ENCODE results near the gene CST2.
"Not testable (repeated sequence)": the region's sequence is repeated elsewhere in the genome, so short reads cannot be mapped to it uniquely, and the experiment has no call there.

CST2 gene, protein sequence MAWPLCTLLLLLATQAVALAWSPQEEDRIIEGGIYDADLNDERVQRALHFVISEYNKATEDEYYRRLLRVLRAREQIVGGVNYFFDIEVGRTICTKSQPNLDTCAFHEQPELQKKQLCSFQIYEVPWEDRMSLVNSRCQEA

DNA sequence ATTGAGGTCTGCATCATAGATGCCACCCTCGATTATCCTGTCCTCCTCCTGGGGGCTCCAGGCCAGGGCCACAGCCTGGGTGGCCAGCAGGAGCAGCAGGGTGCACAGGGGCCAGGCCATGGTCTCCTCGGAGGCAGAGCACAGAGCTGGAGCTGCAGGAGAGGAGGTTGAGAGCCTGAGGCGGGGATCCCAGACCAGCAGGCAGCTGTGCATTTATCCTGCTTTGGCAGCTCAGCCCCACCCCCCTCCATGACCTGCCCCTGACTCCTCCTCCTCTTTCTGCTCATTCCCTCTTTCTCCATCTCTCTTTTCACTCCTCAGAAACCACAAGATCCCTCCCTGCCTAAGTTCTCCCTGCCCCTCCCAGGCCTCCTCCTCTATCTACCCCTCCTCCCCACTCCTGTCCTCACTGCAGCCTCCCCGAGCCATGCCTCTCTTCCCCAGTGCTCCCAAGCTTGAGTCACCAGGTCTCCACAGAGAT lies at the start of gene CST2:
TSS of gene CST2 (minus strand) at position 189 of the 481 bp plus-strand sequence. CDS start at position 120, 69 bp downstream.
- no peak for DNase-seq

DNA sequence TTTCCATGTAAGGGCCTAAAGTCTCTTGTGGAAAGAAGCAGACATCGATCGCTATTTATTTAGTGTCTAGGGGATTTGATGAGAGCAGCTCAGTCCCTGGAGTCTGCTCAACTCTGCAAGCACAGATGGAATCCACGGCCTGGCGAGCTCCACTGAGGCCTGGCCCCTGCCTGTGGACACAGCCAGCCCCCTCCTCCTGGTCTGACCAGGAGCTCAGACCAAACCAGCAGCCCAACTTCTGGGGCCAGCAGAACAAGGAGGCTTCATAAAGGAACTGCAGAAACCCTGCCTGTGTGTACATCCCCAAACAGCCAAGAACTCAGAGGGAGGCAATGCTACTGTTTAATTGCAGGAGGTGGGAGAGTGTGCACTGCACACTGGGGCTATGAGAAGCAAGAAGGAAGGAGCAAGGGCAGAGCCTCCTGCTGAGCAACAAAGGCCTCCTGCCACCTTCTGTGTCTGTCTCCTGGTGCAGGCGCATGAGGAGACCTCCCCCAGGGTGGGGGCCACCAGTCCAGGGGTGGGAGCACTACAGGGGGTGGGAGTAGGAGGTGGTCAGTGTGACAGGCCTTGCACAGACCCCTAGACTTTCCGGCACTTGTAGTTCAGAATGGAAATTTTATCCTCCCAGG lies 49.2 kb upstream of the CST2 start:
- no peak for DNase-seq

DNA sequence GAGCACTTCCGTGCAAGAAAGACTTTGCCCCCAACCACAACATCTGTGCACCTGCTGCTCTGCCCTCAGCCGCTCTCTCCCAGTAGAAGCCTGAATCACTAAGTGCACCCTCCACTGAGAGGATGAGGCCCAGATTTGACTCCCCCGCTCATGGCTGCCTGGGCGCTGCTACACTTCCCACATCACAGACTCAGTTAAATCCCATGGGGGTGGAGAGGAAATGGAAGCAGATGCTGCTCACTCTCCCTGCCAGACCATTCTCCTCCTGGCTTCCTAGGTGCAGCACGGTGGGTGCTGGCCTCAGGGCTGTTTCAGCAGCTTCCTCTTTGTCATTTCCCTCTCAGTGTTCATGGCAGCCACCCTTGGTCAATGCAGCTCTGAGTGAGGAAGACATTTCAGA lies 48.2 kb upstream of the CST2 start:
- DNase-seq = no peak

DNA sequence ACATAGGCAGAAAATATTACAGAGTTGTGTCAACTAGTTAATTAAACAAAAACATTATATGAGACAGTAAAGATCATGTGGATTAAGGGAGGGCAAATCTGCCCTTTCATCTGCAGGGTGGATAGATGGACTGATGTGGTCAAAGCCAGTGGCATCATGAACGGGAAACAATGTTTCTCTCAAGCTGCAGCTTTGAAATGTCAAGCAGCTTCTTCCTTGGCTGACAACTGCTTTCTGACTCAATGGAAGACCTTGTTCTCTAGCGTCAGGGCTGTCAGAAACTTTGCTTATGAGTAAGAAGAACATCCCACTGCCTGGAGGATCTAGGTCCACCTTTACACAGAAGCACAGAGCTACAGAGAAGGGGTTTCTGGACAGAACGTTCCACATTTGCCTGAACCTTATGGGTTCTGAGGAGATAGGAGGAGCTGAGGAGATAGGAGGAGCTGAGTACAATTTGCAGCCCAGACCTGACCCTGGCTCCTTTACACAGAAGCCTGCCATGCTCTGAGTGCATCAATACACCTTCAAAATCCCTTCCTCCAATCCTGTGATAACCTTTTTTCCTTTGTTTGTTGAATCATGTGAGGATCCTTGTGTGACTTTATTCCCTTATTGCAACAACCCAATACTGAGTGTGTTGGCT lies 47.0 kb upstream of the CST2 start:
- no peak for DNase-seq

DNA sequence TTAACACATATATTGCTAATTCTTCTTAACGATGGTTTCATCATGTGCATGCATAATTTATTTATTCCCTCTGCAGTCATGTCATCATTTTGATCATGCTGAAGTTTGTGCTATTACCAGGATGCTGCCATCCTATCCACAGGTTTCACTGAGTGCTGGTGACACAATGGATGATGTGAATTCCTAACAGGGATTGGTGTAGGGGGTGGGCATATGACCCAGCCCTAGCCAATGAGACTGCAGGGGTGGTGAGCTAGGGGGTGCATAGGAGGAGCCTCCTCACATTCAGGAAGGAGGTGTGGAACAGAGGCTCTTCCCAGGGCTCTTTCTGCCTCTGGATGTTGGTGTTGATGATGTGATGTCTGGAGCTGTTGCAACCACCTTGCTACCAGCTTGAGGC lies 45.5 kb upstream of the CST2 start:
- DNase-seq = no peak

DNA sequence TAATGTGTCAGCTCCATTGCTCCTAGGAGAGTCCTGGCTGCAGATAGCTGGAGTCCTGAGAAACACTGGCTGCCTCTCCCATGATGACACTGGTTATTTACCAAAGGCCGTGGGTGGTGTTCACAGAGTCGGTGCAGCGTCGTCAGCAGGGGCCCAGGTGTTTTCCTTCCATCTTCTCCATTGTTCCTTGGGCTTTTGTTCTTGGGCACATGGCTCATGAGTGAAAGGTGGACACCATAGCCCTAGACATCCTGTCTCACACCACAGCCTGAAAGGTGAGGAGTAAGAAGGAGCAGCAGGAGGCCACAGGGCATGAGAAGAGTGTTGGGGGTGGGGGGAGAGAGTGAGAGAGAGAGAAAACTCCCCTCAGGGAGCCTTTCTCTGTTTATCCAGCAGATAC lies 43.9 kb upstream of the CST2 start:
- DNase-seq = no peak

DNA sequence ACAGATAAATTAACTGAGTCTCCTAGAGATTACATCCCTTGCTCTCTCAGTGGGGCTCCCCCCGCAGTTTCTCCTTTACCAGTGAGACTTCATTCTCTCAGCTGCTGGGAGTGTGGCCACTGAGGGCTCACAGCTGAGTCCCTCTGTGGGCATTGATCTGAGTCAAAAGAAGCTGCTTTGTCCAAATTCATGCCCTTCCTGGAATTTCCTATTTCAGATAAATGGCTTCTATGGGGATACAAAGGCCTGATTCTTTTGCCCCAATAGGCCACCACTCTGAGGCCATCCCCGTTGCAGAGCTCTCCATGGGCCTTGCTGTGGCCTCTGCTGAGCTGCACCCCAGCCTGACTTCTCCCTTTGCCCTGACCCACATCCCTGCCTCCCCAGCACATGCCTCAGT lies 43.0 kb upstream of the CST2 start:
- DNase-seq = no peak

DNA sequence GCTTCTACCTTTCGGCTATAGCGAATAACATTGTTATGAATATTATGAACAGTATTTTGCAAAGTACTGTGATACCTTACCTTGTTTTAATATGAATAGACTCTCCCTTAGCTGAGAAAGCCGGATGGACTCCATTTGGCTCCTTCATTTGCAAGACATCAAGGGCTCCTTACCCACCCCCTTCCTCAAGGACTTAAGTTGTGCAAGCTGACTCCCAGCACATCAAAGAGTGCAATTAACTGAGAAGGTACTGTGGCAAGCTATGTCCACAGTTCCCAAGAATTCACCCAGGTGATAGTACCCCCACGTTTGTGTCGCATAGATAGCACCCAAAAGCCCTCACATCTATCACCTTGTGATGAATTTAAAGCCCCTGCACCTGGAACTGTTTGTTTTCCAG lies 41.8 kb upstream of the CST2 start:
- no peak for DNase-seq

DNA sequence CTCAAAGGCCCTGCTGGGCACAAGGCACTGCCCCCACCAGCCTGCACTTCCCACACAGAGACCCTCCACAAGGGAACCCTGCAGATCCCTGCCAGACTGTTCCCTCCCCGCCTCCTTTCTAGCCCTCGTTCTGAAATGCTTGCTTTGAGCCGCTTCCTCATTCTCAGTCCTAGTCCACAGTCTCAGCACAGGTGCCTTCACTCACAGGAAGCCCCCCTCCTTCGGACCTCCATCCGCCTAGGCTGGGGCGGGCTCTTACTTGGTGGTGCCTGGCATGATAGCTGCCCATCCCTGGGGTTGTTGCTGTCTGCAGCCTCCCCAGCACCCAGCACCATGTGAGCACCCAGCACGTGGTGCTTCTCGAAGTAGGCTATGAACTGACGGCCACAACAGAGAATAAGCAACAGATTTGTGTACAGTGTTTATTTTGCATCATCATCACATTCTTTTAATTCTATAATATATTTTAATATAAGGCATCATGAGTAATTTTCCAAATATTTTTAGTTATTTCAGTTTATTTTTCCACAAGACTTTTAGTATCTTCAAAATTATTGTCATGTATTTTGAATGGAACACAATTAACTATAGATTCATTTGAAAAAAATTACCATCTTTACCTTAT lies 40.7 kb upstream of the CST2 start:
- DNase-seq = no peak

DNA sequence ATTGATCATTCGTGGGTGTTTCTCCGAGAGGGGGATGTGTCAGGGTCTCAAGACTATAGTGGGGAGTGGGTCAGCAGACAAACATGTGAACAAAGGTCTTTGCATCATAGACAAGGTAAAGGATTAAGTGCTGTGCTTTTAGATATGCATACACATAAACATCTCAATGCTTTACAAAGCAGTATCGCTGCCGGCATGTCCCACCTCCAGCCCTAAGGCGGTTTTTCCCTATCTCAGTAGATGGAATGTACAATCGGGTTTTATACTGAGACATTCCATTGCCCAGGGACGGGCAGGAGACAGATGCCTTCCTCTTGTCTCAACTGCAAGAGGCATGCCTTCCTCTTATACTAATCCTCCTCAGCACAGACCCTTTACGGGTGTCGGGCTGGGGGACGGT lies 34.2 kb upstream of the CST2 start:
- DNase-seq = not testable (repeated sequence)

DNA sequence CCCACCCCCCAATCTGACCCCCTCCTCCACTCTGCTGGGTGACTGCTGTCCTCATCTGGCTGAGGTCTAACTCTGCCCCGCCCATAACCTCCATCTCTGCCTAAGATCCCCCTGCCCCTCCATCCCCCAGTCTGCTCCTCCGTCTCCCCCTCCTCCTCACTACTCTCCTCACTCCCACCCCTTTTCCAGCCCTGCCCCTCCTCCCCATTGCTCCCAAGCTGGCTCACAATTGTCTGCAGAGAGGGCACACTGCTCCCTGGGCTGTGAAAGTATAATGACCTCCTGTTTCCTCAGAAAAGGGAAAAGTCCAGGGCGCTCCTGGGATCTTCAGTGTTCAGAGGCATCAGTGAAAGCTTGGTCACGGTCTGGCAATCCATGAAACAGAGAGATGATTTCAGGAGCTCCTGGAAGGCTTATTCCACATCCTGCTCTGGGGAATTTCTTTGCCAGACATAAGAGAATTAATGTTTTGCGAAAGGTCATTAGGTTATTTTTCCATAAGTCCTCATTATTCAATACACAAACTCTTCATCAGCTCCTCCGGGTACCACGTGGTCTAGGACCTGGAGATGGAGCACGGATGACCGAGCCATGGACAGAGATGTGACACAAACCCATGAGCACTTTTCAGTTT lies 31.6 kb upstream of the CST2 start:
- DNase-seq = no peak

DNA sequence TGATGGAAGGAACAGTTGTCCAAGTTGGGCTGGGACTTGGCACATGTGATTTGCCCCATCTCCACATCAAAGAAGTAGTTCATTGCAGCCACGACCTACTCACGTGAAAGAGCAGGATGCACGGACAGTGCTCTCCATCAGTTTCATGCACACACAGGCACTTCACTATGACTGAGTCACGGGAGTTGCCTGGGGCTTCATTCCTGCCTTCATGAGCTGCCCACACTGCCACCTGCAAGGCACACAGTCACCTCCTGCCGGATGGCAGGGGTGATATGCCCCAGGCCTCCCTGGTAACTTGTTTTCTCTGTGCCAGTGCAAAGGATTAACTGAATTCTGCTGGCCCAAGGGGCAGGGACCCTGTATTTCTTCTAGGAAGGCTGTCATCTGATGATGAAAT lies 30.2 kb upstream of the CST2 start:
- DNase-seq = no peak

DNA sequence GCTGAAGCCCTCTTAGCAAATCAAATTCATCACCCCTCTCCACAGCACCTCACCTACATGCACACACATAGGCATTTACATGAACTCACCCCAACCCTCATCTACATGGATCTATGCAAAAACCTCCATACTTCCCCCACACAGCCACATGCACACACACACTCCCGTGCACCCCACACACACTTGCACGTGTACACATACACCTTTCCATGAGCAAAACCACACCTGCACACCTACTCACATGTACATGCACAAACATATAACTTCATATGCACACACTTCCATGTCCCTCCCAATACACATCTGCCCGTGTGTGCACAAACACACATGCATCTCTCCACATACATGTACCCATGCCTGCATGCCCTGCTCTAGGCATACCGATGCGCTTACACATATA lies 29.7 kb upstream of the CST2 start:
- DNase-seq = no peak

DNA sequence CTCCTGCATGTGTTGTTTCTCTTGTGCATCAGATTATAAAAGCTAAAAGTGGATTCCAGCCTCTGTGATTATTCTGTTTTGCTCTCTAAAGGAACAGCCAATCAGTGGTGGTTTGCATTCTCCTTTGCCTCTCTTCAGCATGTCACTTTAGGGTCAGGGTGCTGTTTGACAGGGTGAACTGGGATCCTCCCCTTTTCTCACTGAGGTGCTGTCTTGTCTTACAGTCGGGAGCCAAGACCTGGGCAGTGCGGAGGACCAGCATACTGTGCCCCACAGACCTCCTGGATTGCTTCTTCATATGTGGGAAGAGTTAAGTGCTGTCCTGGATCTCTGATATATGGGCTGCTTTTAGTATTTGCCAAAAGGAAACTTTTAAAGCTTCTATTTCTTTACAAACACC lies 15.2 kb upstream of the CST2 start:
- DNase-seq = no peak

DNA sequence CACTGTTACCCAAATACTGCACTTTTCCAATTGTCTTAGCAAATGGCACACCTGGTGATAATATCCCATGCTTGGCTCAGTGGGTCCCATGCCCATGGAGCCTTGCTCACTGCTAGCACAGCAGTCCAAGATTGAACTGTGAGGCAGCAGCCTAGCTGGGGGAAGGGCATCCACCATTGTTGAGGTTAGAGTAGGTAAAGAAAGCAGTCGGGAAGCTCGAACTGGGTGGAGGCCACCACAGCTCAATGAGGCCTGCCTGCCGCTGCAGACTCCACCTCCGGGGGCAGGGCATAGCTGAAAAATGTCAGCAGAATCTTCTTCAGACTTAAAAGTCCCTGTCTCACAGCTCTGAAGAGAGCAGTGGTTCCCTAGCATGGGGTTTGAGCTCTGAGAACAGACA lies 9.2 kb upstream of the CST2 start:
- no peak for DNase-seq

DNA sequence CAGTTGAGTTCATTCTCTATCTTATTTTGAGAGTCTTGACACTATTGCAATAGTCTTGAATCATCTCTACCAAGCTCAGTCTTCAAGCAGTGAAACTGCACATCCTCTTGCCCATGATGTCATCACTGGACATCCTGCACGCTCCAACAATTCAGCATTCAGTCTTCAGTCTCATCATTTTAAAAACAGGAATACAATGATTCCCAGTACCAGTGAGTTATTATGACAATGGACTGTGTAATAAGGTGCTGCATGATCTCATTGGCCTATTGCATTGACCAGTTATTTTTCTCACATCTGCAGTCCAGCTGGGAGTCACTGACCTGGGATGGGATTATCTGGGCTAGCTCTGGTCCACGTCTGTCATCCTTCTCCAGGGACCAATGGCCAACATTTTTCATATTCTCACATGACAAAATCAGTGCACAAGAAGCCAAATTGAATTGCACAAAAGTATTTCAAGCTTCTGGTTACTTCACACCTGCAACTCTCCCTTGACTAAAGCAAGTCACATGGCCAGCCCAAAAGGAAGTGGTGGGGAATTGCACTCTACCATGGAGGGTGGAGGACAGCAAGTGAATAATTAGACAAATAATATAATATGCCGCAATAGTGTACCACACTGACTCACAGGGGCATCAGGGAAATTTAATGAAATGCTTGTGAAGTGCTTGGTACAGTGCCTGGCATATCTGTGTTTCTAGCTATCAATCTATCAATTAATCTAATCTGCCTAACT lies 6.4 kb upstream of the CST2 start:
- DNase-seq = no peak

DNA sequence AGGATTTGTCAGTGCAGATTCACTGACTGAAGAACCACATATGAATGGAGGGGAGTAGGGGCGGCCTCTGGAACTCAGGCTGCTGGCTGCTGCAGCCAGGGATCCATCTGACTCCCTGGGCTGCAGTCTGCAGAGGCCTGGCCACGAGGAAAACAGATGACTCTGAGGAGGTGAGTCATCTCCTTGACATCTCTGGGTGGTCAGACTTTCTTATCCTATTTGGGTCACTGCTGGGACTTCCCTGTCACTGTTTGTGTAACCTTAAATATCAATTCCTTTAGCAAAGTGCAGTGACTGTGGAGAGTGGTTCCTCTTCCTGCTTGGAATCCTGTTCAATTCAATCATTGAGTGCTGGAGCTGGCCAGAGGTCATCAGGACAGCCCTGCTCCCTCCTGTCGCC lies 5.4 kb upstream of the CST2 start:
- not testable (repeated sequence) for DNase-seq

DNA sequence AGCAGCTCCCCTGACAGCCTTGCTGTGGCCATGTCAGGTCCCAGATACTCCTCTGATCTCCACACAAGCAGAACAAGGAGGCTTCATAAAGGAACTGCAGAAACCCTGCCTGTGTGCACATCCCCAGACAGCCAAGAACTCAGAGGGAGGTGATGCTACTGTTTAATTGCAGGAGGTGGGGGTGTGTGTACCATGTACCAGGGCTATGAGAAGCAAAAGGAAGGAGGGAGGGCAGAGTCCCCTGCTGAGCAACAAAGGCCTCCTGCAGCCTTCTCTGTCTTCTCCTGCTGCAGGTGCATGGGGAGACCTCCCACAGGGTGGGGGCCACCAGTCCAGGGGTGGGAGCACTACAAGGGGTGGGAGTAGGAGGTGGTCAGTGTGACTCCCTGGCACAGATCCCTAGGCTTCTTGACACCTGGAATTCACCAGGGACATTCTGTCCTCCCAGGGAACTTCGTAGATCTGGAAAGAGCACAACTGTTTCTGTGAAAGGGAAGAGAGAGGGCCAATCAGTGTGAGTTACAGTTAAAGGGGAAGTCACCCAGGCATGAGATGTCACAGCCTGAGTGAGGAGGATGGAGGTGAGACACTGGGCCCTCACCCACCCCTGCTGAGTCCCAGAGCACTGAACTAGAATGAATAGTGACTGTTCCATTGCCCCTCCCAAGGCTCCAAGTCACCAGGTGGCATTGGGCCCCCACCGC lies 2.8 kb downstream of the CST2 start:
- no peak for DNase-seq

DNA sequence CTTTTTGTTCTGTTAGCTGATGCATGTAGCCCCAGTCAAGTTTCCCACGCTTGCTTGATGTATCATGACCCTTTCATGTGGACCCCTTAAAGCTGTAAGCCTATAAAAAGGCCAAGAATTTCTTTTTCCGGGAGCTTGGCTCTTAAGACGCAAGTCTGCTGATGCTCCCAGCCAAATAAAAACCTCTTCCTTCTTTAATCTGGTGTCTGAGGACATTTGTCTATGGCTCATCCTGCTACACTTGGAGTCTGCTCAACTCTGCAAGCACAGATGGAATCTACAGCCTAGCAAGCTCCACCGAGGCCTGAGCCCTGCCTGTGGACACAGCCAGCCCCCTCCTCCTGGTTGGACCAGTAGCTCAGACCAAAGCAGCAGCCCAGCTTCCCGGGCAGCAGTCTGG lies 3.4 kb downstream of the CST2 start:
- no peak for DNase-seq

DNA sequence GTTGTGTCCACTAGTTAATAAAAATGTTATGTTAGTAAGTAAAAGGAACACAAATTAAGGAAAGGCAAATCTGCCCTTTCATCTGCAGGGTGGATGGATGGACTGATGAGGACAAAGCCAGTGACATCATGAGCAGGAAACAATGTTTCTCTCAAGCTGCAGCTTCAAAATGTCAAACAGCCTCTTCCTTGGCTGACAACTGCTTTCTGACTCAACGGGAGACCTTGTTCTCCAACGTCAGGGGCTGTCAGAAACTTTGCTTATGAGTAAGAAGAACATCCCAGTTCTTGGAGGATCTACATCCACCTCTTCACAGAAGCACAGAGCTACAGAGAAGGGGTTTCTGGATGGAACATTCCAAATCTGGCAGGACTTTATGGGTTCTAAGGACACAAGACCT lies 6.0 kb downstream of the CST2 start:
- no peak for DNase-seq

DNA sequence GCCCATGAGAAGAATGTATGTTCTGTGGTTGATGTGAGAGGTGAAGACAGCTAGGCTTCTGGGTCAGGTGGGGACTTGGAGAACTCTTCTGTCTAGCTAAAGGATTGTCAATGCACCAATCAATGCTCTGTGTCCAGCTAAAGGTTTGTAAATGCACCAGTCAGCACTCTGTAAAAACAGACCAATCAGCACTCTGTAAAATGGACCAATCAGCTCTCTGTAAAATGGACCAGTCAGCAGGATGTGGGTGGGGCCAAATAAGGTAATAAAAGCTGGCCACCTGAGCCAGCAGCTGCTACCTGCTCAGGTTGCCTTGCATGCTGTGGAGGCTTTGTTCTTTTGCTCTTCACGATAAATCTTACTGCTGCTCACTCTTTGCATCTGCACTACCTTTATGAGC lies 15.0 kb downstream of the CST2 start:
- DNase-seq = not testable (repeated sequence)

DNA sequence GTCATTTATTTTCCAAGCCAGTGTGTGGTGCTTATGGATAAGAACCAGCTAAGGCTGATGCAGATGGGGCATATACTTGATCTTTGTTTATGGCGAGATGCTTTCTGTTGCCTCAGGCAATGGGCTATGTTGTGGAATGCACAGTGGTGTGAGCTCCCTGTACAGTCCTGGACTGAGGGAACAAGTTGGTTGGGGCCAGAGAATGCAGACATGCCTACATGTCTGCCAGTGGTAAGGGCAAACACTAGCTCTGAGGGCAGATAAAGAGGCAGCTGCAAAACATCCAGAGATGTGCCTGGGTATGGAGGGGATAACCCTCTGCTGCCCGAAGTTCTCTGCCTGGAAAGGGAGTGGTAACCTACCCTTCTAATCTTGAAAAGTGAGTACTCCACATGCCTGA lies 16.2 kb downstream of the CST2 start:
- not testable (repeated sequence) for DNase-seq

Measured in NCI-H2227 treated with DMSO at 0.1 percent for 48 hours (cell line).